Medulla oblongata (tissue), 1 donor: ENCODE results near the gene TIAM1.

Experiments used
- DNase-seq: peaks from one replicate; pipeline ENCODE4 v3.0.0-alpha.2; 2015; ENCODE audit errors: extremely low spot score

TIAM1 gene

DNA sequence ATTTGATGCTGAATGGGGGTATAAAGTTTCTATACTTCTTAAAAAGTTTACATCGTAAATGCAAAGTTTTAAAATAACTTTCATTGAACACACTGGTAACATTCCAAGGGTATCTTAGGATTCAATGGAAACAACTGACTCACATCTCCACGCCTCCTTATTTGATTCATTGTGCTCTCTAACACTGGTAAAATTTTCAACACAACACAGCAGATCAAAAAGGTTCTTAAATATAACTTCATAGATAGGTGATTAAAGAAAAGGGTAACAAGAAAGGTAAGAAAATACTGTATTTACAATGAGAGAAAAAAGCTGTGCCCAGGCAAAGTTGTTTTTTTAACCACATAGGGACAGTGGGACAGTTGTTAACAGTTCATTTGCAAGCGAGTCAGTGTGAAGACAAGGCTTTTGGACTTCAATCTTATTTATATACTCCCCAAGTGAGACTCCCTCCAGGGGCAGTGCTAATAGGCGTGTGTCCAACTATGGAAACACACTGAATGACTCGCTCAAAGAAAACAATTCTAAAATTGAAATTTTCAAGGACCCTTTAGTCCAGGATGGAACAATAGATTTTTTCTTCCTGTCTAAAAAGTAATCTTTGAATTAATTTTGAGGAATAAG lies 140.5 kb downstream of the TIAM1 start:
- DNase-seq, result no peak

DNA sequence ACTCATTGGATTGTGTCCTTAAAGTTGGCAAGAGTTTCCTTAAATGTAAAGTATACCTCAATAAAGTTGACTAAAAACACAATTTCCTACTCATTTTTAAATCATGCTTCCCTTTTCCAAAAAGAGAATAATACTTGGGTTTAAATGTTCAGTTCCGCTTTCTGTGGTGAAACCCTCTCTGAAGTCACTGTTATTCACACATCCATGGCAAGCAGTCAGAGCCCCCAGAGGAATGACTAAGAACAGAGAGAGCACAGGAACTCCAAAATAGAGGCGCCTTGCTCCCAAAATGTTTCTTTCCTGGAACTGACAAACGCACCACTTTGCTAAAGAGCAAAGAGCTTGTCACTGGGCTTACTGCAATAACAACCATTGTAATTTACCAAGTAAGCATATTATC lies 142.5 kb downstream of the TIAM1 start:
- DNase-seq, result peak; percentile 81

DNA sequence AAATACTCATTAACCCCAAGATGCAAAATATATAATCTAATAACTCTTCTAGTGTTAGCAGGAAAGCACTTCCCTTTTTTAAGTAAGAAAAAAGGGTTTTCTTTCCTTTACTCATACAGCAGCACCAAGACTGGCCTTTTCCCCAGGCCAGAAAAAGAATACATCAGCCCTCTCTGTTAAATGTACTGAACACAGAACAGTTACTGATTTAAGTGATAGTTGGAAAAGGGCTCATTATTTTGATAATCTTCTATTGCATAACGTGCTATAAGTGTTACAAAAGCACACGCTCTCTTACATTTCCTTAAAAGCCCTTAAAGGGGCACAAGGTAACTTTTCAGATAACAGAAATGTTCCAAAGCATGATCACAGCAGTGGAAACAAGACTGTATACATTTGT lies 142.9 kb downstream of the TIAM1 start:
- peak; percentile 33 for DNase-seq

DNA sequence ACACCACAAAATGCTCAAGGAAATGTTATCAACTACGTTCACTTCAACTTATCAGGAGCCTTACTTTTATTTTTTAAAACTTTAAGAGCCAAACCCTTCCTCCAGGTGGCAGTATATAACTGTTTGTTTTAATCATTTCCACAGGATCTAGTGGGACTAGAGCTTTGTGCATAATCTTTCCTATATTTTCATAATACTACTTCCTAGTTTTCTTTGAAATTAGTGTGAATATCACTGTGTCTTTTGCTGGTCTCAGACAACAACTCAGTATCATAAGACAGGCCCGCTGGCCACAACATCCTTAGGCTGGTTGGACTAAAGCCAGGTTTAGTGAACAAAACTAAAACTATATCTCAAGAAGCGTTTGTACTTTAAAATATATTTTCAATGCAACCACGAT lies 145.5 kb downstream of the TIAM1 start:
- peak; percentile 81 for DNase-seq

DNA sequence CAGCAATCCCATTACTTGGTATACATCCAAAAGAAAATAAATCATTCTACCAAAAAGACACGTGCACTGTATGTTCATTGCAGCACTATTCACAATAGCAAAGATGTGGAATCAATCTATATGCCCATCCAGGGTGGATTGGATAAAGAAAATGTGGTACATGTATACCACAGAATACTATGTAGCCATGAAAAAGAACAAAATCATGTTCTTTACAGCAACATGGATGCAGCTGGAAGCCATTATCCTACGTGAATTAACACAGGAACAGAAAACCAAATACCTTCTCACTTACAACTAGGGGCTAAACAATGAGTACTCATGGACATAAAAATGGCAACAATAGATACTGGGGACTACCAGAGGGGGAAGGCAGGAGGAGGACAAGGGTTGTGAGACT lies 147.3 kb downstream of the TIAM1 start:
- DNase-seq, result no peak

DNA sequence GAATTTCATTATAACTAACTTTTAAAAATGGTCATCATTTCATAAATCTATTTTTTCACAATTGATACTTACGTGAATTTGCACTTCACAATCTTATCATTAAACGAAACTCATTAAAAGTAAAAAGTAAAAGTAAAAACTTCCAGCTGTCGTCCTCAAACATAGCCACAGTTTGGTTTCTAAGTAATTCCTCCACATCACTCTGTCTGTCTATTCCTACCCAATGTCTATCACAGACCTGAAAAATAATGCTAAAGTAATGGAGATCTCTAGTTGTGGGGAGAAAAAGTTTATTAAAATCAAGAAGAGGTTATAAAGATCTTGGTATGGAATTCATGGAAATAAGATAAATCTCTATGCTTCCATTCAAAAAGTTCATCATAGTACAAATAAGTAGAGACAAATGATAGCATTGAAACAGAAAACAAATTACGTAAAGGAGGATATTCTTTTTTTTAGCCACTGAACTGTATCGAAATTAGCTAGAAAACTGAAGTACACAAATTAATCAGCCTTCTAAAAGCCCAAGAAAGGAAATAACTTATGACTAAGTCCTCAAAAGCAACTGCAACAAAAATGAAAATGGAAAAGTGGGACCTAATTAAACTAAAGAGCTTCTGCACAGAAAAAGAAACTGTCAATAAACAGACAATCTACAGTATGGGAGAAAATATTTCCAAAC lies 148.6 kb downstream of the TIAM1 start:
- DNase-seq, result no peak

DNA sequence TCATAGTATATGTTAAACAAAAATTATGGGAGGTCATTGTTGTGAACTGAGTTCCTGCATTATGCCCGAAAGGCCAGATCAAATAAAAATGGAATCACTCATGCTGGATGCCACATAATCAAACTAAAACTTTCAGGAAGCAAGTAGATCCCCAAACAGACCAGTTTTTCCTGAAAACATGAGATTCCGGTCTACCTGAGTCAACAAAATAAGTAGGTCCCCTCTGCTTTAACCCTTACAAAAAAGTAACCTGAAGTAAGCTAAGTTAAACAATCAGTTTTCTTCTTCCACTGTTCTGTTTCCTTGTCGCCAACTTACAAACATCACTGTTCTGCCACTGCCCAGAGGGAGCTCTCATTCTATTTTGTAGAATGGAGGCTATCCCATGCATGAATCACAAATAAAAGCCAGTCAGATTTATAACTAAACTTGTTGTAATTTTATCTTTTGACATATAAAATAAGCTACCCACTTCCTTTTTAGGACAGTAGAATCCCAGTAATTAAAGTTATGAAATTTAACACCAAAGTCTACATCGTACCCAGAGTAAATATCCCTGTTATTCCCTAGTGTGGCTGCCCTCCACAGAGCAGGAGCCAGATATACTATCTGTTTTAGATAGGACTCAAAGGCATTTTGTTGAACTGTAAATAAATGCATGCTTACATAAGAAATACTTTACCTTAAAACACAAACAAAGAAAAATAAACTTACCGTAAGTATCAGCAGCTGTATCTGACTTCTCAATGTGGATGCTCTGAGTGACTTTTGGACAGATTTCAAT lies 149.4 kb downstream of the TIAM1 start:
- no peak for DNase-seq

DNA sequence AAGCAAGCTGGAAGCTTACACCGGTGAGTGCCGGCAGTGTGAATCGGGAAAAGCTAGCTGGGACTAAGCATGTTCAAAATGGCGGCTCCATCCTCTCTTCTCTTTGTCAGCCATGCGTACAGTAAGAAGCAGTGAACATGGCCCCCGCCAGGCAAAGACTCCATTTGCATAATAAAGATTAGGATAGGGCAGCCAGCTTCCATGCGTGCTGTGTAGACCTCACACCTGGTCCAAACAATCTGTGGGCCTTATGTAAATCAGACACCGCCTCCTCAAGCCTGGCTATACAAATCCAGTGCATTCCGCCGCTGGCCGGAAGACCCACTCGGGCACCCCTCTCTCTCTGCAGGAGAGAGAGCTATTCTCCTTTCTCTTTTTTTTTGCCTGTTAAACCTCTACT lies 150.3 kb downstream of the TIAM1 start:
- no peak for DNase-seq

DNA sequence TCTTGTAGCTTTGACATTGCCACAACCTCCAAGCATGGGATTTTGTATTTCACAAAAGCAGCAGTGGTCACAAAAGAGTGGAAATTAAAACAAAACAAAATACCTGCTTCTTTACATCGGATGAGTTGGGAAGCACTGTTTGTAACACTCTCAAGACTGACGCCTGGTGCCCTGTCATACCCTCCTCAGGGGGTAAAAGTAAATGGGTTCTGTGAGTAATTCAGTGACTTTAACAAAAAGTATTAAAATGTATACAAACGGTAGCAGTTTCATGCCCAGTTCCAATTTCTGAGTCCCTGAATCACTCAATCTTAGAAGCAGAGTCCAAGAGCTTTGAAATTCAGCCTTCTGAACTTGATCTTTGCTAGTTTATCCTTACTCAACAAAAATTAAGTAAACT lies 152.5 kb downstream of the TIAM1 start:
- DNase-seq, result no peak

DNA sequence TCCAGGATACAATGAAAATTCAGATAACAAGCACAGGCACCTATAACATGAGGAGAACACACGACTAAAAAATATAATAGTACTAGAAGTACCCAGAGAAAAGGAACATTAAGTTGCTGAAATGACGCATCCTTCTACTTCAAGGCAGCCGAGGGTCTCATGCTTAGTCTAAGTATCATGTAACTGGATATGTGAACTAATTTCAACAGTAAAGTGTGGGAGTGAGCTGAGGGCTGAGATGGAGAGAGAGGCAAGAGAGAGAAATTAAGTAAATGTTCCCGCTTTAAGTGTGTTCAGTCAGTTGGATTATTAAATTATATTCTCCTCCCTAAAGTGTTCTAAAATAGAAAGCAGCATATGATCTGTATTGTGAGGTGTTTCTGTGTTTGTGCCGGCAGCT lies 153.5 kb downstream of the TIAM1 start:
- DNase-seq, result no peak

DNA sequence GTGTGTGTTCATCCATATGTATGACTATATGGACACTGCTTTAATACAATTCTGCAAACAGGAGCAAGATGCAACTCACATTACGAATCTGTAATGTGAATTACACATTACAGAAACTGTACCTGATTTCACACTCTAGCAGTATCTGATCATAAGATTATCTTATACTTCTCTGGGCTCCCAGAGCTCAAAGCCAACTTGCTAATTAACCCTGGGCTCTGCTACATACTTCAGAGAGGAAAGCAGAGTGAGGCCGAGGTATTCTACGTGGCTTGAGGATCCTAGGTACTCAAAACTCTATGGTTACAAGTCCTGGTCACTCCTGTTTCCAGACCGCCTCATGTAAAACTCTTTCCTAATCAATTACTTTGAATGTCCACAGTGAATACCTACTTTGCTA lies 156.6 kb downstream of the TIAM1 start:
- DNase-seq, result no peak

DNA sequence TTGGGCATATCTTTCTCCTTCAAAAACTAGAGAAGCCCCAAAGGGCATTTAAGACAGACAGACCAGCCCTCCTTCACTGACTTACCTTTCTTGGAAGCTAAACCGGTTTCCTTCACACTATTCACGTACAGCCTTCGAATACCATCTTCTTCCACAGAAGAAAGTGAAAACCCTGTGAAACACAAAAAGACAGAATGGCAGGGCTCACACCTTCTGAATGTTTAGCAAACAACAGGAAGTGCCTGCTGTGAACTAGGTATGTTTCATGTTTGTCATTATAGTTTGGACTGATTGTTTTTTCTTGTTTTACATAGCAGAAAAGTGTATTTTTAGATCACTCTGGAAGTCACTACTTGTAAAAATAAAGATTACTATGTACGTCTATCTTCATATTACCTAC lies 157.1 kb downstream of the TIAM1 start:
- DNase-seq, result no peak

DNA sequence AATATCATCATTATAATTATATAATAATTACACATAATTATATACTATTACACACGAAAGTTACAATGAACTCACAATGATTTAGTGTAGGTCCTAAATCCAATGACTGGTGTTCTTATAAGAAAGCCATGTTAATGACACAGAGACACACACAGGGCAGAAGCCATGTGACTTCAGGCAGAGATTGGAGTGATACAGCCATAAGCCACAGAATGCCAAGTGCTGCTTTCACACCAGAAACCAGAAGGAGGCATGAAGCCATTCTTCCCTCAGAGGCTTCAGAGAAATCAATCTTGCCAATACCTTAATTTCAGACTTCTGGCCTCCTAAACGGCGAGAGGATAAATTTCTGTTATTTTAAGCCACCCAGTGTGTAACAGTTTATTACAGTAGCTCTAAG lies 158.4 kb downstream of the TIAM1 start:
- DNase-seq, result no peak

DNA sequence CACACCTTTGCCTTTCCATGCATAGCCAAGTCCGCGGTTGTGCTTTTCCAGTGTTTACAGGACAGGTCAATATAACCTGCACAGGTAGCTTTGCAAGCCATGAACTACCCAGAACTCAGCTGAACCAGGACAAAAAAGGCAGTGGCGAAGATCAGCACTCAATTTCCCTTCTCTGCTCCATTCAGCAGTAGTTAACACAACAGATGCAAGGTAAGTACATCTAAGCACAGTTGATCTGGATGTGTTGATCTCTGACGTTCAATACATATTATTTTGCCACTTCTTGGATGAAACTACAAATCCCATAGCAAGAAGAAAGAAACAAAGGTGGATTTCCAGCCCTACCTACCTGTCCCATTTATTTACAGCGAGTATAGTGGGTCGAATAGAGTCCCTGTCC lies 159.2 kb downstream of the TIAM1 start:
- no peak for DNase-seq

DNA sequence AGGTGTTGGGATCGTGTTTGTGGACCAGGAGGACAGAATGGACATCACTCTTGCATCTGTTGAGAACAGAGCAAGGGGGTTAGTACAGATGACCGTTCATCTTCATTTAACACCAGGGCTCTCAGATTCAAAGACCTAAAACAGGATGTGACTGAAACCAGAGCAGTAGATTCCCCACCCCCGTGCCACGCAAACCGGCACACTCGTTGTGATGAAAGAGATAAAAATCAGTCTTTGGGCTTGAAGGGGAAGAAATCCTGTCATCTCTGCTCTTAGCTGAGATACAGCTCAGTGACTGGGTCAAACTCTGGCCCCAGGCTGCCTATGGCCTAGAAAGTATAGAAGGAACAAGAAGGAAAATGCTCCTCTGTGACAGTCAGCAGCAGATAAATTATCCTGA lies 159.6 kb downstream of the TIAM1 start:
- no peak for DNase-seq

DNA sequence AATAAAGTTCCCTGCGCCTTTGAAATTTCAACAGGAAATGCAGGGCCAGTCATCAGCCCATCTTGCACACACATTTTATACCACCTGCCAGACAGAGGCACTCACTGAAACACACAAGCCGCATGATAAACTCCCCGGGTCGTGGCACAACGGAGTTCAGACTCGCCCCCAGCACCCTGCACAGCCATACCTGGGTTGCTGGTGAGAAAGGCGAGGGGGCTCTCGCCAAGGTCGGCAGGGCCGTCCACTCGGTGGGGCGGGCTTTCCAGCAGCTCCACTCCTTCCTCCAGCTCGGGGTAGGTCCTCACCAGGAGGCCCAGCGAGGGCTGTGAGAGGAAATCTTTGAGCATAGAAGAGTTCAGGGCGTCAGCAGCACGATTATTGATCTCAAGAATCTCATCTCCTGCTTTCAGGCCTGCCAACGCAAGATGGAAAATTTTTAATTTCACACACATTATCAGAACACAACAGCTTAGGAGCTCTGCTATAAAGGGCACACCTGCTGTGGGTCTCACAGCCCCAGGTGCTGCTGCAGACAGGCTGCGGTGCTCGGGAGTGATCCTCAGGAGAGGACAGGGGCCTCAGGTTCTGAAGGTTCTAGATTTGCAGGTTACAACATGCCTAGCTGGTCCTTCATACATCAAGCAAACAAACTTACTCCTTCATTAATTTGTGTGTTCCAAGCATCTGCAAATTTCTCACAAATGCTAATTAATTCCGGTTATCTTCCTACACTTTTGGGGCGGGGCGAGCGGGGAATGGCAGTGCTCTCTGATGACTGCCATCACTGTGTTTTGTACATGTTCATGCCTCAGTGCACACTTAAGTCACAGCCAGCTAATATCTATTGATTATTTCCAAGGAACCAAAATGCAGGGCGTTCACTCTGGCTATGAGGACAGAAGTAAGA lies 161.6 kb downstream of the TIAM1 start:
- no peak for DNase-seq

DNA sequence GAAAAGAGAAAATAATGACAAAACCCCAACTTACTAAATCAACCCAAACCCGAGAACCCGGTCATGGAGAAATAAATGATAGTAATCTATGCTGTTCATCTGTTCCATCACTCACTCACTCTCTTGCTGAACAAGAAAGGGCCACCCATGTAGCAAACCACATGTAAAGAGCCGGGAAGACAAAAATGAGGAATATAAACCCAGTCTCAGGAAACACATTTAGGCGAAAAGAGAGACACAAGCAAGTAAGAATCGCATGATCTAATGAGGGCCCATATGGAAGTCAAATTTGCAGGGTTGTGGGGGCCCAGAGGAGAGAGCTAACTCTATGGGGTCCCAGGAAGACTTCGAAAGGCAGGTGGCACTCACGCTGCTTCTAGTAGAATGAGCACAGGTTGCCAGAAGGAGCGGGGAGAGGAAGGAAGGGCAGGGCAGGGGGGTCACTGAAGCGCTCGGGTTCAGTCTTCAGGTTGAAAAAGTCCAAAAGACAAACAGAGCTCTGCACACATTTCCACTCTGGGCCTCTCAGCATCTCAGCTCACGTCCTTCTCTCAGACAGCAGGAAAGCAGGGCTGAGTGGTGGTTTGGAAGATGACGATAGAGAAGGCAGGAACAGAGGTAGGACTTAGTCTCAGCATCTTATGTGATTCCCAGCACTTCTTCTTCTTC lies 162.8 kb downstream of the TIAM1 start:
- DNase-seq, result no peak

DNA sequence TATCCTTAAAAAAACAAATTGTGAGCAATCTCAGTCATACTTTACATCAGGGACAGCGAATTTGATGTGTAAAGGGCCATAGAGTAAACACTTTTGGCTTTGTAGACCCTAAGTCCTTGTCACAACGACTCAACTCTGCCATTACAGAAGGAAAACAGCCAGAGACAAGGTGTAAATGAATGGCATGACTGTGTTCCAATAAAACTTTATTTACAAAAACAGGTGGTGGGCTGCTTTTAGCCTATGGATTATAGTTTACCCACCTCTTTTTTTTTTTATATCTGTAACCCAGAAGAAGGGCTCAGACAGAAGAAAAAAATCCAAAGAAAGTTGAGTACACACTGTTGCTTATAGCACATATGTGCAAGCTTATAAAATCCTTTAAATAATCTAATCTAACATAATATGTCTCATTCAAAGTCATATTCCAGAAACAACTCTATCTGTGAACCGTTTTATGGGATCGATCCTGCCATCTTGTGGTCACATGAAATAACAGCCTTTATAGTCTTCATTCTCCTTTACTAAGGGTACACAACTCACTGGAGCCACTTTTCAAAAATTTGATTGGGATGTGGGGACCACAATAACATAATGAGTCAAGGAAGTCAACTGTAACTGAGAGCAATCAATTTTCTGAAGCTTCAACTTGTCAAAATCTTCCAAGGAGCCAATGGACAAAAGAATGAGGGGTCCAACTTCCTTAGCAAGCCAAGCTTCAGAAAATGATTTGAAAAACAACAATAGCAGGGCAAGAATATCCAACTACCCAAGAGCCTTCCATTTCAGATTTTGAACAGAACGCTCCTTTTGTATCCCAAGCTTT lies 163.6 kb downstream of the TIAM1 start:
- DNase-seq, result peak; percentile 83

DNA sequence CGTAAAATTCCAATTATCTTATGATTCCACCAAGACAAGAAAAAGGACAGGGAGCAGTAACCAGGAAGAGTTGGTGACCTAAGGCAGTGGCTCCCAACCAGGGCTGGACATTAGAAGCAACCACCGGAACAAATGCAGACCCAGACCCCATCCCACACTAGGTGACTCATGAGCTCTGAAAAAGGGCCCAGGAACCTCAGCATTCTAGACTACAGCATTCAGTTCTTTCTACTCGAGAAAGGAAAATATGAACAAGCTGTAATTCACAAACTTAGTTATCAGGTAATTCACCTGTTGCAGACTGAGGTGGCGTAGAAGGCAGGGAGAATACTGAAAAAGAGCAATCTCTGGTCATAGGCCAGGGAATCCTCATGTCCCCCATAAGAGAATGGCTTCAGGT lies 167.3 kb downstream of the TIAM1 start:
- no peak for DNase-seq

DNA sequence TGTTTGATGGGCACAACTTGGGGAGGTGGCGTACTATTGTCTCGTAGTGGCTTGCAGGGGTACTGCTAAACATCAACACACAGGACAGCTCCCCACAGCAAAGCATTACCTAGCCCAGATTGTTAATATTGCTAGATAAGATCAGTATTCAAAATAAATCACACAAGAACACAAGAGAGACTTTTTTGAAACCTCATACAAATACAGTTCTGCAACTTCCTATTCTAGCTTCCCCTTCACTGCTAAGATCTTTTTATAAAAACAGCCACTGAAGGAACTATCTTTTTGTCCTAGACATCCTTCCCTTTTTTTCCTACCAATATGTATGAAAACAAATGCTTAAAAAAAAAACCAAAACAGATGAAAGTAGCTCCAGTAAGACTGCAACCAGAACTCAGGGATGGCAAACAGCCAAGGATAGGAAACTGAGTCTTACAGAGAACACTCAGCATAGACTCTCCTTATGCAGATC lies 167.9 kb downstream of the TIAM1 start:
- peak; percentile 63 for DNase-seq
